Activated CD8-positive, alpha-beta T cell treated with anti-CD3 and anti-CD28 coated beads for 36 hours (primary cell): Measurements from ENCODE around the gene ACKR2. TPM values are rescaled to one million over a fixed set of nuclear protein-coding genes. Genes with fewer than 3 reads are reported as not detected.

Source experiments
- ATAC-seq: fragments of 200-7000 bp; cut with Tn5 transposase; one replicate; pipeline ENCODE4 v1.10.0; 2021; ENCODE audit warnings: mild to moderate bottlenecking, moderate library complexity
- CTCF ChIA-PET: fragments of 350-600 bp; sonication (Branson Sonifier 250); formaldehyde crosslinking; loops from one replicate; lab custom pipeline; 2021; ENCODE audit warnings: antibody characterized with exemption; lab: Charles Lee
- POLR2A ChIA-PET: fragments of 350-600 bp; sonication (Branson Sonifier 250); formaldehyde crosslinking; loops from one replicate; lab custom pipeline; 2021; ENCODE audit warnings: antibody characterized with exemption; lab: Charles Lee
- DNase-seq: peaks from one replicate; pipeline ENCODE4 v3.0.0-alpha.2; 2020
- H3K27ac Mint-ChIP-seq: one replicate; pipeline ENCODE4 v1.8.0; 2021; ENCODE audit warnings: mild to moderate bottlenecking, mixed read lengths
- H3K27me3 Mint-ChIP-seq: one replicate; pipeline ENCODE4 v1.8.0; 2021; ENCODE audit warnings: mixed read lengths
- H3K36me3 Mint-ChIP-seq: one replicate; pipeline ENCODE4 v1.8.0; 2021; ENCODE audit warnings: low read depth, mixed read lengths
- H3K4me1 Mint-ChIP-seq: one replicate; pipeline ENCODE4 v1.8.0; 2021; ENCODE audit warnings: low read depth, mixed read lengths
- H3K4me3 Mint-ChIP-seq: one replicate; pipeline ENCODE4 v1.8.0; 2021; ENCODE audit warnings: mild to moderate bottlenecking, moderate library complexity, mixed read lengths
- H3K9me3 Mint-ChIP-seq: one replicate; pipeline ENCODE4 v1.8.0; 2021; ENCODE audit warnings: mixed read lengths
- intact Hi-C: fragments of 100-400 bp; cut with micrococcal nuclease; formaldehyde crosslinking; loops from one replicate; pipeline ENCODE4 v1.10.0; 2022
- total RNA-seq, 2 experiments: library from RNA; stranded (reverse); gene quantifications; one replicate each; pipeline ENCODE4 v1.2.3, GENCODE V29; 2021
- TF ChIP-seq, protein P1 (sequence below): fragments of 200-600 bp; IDR thresholded peaks from one replicate; pipeline ENCODE4 v1.8.0; 2022; ENCODE audit warnings: antibody characterized with exemption, mild to moderate bottlenecking

Gene ACKR2
- total RNA-seq, 2 experiments from 2014 or later = 1.2 to 1.4 TPM

- ChIA-PET POLR2A (no interaction called here), CTCF (no interaction called here)
- no peaks in the 10 kb centered on the region for H3K9me3 Mint-ChIP-seq
- no peaks in the 10 kb centered on the region for H3K36me3 Mint-ChIP-seq
- intact Hi-C loops = no loop called here
- no peak overlapping the region for H3K4me3 Mint-ChIP-seq
- no peaks in the 10 kb centered on the region for H3K4me1 Mint-ChIP-seq
- TF ChIP-seq, protein P1, sequence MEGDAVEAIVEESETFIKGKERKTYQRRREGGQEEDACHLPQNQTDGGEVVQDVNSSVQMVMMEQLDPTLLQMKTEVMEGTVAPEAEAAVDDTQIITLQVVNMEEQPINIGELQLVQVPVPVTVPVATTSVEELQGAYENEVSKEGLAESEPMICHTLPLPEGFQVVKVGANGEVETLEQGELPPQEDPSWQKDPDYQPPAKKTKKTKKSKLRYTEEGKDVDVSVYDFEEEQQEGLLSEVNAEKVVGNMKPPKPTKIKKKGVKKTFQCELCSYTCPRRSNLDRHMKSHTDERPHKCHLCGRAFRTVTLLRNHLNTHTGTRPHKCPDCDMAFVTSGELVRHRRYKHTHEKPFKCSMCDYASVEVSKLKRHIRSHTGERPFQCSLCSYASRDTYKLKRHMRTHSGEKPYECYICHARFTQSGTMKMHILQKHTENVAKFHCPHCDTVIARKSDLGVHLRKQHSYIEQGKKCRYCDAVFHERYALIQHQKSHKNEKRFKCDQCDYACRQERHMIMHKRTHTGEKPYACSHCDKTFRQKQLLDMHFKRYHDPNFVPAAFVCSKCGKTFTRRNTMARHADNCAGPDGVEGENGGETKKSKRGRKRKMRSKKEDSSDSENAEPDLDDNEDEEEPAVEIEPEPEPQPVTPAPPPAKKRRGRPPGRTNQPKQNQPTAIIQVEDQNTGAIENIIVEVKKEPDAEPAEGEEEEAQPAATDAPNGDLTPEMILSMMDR = no peak
- no peak for ATAC-seq
- no peak for DNase-seq
- H3K27ac Mint-ChIP-seq = no peak overlapping the region
- no peaks in the 10 kb centered on the region for H3K27me3 Mint-ChIP-seq
Observed at GRCh38 chr3:42874749-42875148, 65.5 kb downstream of the ACKR2 start.

GRCh38 chr3:42875325-42876151 is 66.3 kb downstream of the ACKR2 start, which contains the start of gene CYP8B1:
Gene CYP8B1 (minus strand): TSS chr3:42875879. CDS start chr3:42875816, 63 bp downstream.
- H3K4me1 Mint-ChIP-seq = no peaks in the 10 kb centered on the region
- intact Hi-C loops = no loop called here
- no peaks in the 10 kb centered on the region for H3K9me3 Mint-ChIP-seq
- H3K4me3 Mint-ChIP-seq = no peak within 1 kb of the TSS
- H3K27ac Mint-ChIP-seq = no peak within 1 kb of the TSS
- TF ChIP-seq, protein P1 = no peak
- ChIA-PET CTCF (interaction anchor here (1.1 kb wide), 1 partner anchor 60 kb away, joined by 3 read pairs; no protein-coding TSS in a partner anchor), POLR2A (no interaction called here)
- no peaks in the 10 kb centered on the region for H3K36me3 Mint-ChIP-seq
- DNase-seq (no peak), ATAC-seq (no peak)
- H3K27me3 Mint-ChIP-seq = no peaks in the 10 kb centered on the region

GRCh38 chr3:42876401-42876800 is 67.2 kb downstream of the ACKR2 start:
- Mint-ChIP-seq H3K27me3 (no peaks in the 10 kb centered on the region), H3K4me3 (no peak overlapping the region), H3K36me3 (no peaks in the 10 kb centered on the region), H3K4me1 (peaks cover 4% of the 10 kb centered on the region), H3K9me3 (no peaks in the 10 kb centered on the region), H3K27ac (no peak overlapping the region)
- ATAC-seq (no peak), DNase-seq (no peak)
- TF ChIP-seq, protein P1 = no peak
- intact Hi-C loops = no loop called here
- ChIA-PET CTCF (interaction anchor here (4.1 kb wide), 1 partner anchor 45 kb away, joined by 32 read pairs; no protein-coding TSS in a partner anchor), POLR2A (no interaction called here)

GRCh38 chr3:42876940-42877720 is 67.9 kb downstream of the ACKR2 start:
- Mint-ChIP-seq H3K27me3 (no peaks in the 10 kb centered on the region), H3K4me3 (no peak overlapping the region), H3K27ac (no peak overlapping the region), H3K9me3 (no peaks in the 10 kb centered on the region), H3K36me3 (no peaks in the 10 kb centered on the region), H3K4me1 (peaks cover 9% of the 10 kb centered on the region)
- POLR2A ChIA-PET = no interaction called here
- ATAC-seq (no peak), DNase-seq (no peak)
- TF ChIP-seq, protein P1 = no peak
- CTCF ChIA-PET = interaction anchor here (4.1 kb wide), 1 partner anchor 46 kb away, joined by 32 read pairs; no protein-coding TSS in a partner anchor
- intact Hi-C loops = no loop called here
